Caco-2 (cell line): ENCODE results near the gene RNF14. TPM values are rescaled to one million over a fixed set of nuclear protein-coding genes. Genes with fewer than 3 reads are reported as not detected.

Experiments
- BruUV-seq: library from RNA; stranded (reverse); fragments of 400-500 nt; replicated peaks from 2 replicates; lab custom pipeline; 2021; lab: Mats Ljungman, UMichigan
- CTCF ChIA-PET: fragments of 300-600 bp; sonication (Branson Sonifier 250); formaldehyde crosslinking; loops from one replicate; lab custom pipeline; 2022; ENCODE audit warnings: antibody characterized with exemption; lab: Charles Lee
- POLR2A ChIA-PET: fragments of 300-600 bp; sonication (Branson Sonifier 250); formaldehyde crosslinking; loops from one replicate; lab custom pipeline; 2022; ENCODE audit warnings: antibody characterized with exemption; lab: Charles Lee
- DNase-seq, 2 experiments: peaks; one replicate each; pipeline versions ENCODE4 v3.0.0 to v3.0.0-alpha.2; 2020 to 2022
- H3K27me3 ChIP-seq: replicated peaks from 2 replicates; pipeline ENCODE4 v1.6.0; 2011; ENCODE audit warnings: low read length; ENCODE audit not compliant: control insufficient read depth, insufficient read depth
- H3K36me3 ChIP-seq: 2 replicates; pipeline ENCODE4 v1.5.1; 2011; ENCODE audit warnings: low read length; ENCODE audit not compliant: control insufficient read depth, insufficient read depth
- H3K4me1 ChIP-seq: fragments of 250-450 bp; sonication (Bioruptor Pico); 2 replicates; pipeline ENCODE4 v1.5.1; 2020; ENCODE audit warnings: mild to moderate bottlenecking
- H3K4me3 ChIP-seq: 2 replicates; pipeline ENCODE4 v1.5.1; 2011; ENCODE audit warnings: low read depth, mild to moderate bottlenecking, control low read depth, low read length
- H3K9me3 ChIP-seq: fragments of 250-450 bp; sonication (Bioruptor Pico); 2 replicates; pipeline ENCODE4 v1.5.1; 2020; ENCODE audit warnings: mild to moderate bottlenecking, moderate library complexity
- H3K27ac Mint-ChIP-seq: one replicate; pipeline ENCODE4 v1.8.0; 2022; ENCODE audit warnings: mixed read lengths; ENCODE audit not compliant: unreplicated experiment
- H3K27me3 Mint-ChIP-seq: one replicate; pipeline ENCODE4 v1.8.0; 2022; ENCODE audit warnings: mixed read lengths; ENCODE audit not compliant: insufficient read depth, unreplicated experiment
- H3K36me3 Mint-ChIP-seq: one replicate; pipeline ENCODE4 v1.8.0; 2022; ENCODE audit warnings: mild to moderate bottlenecking, mixed read lengths; ENCODE audit not compliant: insufficient read depth, unreplicated experiment
- H3K4me1 Mint-ChIP-seq: one replicate; pipeline ENCODE4 v1.8.0; 2022; ENCODE audit warnings: low read depth, mixed read lengths; ENCODE audit not compliant: unreplicated experiment
- H3K4me3 Mint-ChIP-seq: one replicate; pipeline ENCODE4 v1.8.0; 2022; ENCODE audit warnings: mild to moderate bottlenecking, moderate library complexity, mixed read lengths; ENCODE audit not compliant: unreplicated experiment
- H3K9me3 Mint-ChIP-seq: one replicate; pipeline ENCODE4 v1.8.0; 2022; ENCODE audit warnings: mixed read lengths; ENCODE audit not compliant: unreplicated experiment
- CTCF ChIP-seq, 2 experiments: fragments of 200-600 bp in 1 of 2; IDR thresholded peaks; 1 replicate in 1 of 2; 2 replicates in 1 of 2; pipeline versions ENCODE4 v1.5.1 to v1.8.0; 2011 to 2022; ENCODE audit warnings: antibody characterized with exemption in 1 of 2, control low read depth in 1 of 2, inconsistent platforms in 1 of 2, low read depth in 1 of 2, low read length in 1 of 2, mild to moderate bottlenecking in 1 of 2, moderate library complexity in 1 of 2; ENCODE audit not compliant: insufficient read depth in 1 of 2, severe bottlenecking in 1 of 2, unreplicated experiment in 1 of 2
- intact Hi-C: fragments of 100-400 bp; cut with micrococcal nuclease; formaldehyde crosslinking; loops from one replicate; pipeline ENCODE4 v1.10.0; 2022; ENCODE audit not compliant: unreplicated experiment
- total RNA-seq: library from RNA; stranded (reverse); gene quantifications from 2 replicates; pipeline ENCODE4 v1.2.3, GENCODE V29; 2022

Gene RNF14
- total RNA-seq, 1 experiment from 2014 or later, result 38.7 TPM

- BruUV-seq, result no TSS peak
- intact Hi-C loops, result loop anchor here (10.0 kb wide), 1 partner anchor 549 kb away; no protein-coding TSS in a partner anchor
- H3K4me1 Mint-ChIP-seq, result no peaks in the 10 kb centered on the region
- Histone ChIP-seq H3K9me3 (no peaks in the 10 kb centered on the region), H3K4me1 (no peaks in the 10 kb centered on the region), H3K36me3 (0 out of 2 replicates have a peak, but pooled peaks cover 1% of the 10 kb centered on the region), H3K27me3 (no peaks in the 10 kb centered on the region), H3K4me3 (no peak overlapping the region)
- H3K27ac Mint-ChIP-seq, result no peak overlapping the region
- CTCF ChIA-PET, result interaction anchor here (0.6 to 0.7 kb wide), 2 partner anchors 35 to 170 kb away, joined by 4 to 6 read pairs; no protein-coding TSS in a partner anchor
- POLR2A ChIA-PET, result no interaction called here
- TF ChIP-seq CTCF (IDR thresholded peaks at IDR 0.05; ENCODE audit: insufficient read depth in 1 of 2, low read depth in 1 of 2, low read length in 1 of 2, severe bottlenecking in 1 of 2, unreplicated experiment in 1 of 2), result no peak
- no peaks in the 10 kb centered on the region for H3K27me3 Mint-ChIP-seq
- H3K9me3 Mint-ChIP-seq, result no peaks in the 10 kb centered on the region
- peaks cover 39% of the 10 kb centered on the region for H3K36me3 Mint-ChIP-seq
- no peak overlapping the region for H3K4me3 Mint-ChIP-seq
- DNase-seq, result no peak
These were observed 26.8 kb downstream of the RNF14 start for GRCh38 chr5:141995656-141996055.

GRCh38 chr5:141997358-141997960 lies 28.6 kb downstream of the RNF14 start:
- CTCF ChIA-PET, result no interaction called here
- TF ChIP-seq CTCF (IDR thresholded peaks at IDR 0.05; ENCODE audit: insufficient read depth in 1 of 2, low read depth in 1 of 2, low read length in 1 of 2, severe bottlenecking in 1 of 2, unreplicated experiment in 1 of 2), result no peak
- 0 out of 2 replicates have a peak, but pooled peaks cover 1% of the 10 kb centered on the region for H3K36me3 ChIP-seq
- no peaks in the 10 kb centered on the region for H3K27me3 Mint-ChIP-seq
- H3K9me3 ChIP-seq, result no peaks in the 10 kb centered on the region
- H3K4me1 ChIP-seq, result no peaks in the 10 kb centered on the region
- H3K27ac Mint-ChIP-seq, result no peak overlapping the region
- intact Hi-C loops, result loop anchor here (10.0 kb wide), 1 partner anchor 547 kb away; no protein-coding TSS in a partner anchor
- H3K36me3 Mint-ChIP-seq, result peaks cover 39% of the 10 kb centered on the region
- no peaks in the 10 kb centered on the region for H3K4me1 Mint-ChIP-seq
- no peak overlapping the region for H3K4me3 ChIP-seq
- no peak overlapping the region for H3K4me3 Mint-ChIP-seq
- no TSS peak for BruUV-seq
- no peak for DNase-seq
- no peaks in the 10 kb centered on the region for H3K9me3 Mint-ChIP-seq
- no peaks in the 10 kb centered on the region for H3K27me3 ChIP-seq
- POLR2A ChIA-PET, result no interaction called here

- no peaks in the 10 kb centered on the region for H3K27me3 ChIP-seq
- DNase-seq, result no peak
- no peaks in the 10 kb centered on the region for H3K9me3 ChIP-seq
- BruUV-seq, result no TSS peak
- Mint-ChIP-seq H3K27ac (no peak overlapping the region), H3K36me3 (peaks cover 32% of the 10 kb centered on the region), H3K27me3 (no peaks in the 10 kb centered on the region), H3K4me3 (no peak overlapping the region), H3K9me3 (no peaks in the 10 kb centered on the region), H3K4me1 (no peaks in the 10 kb centered on the region)
- POLR2A ChIA-PET, result no interaction called here
- no peak for TF ChIP-seq CTCF (IDR thresholded peaks at IDR 0.05; ENCODE audit: insufficient read depth in 1 of 2, low read depth in 1 of 2, low read length in 1 of 2, severe bottlenecking in 1 of 2, unreplicated experiment in 1 of 2)
- H3K36me3 ChIP-seq, result no peaks in the 10 kb centered on the region
- intact Hi-C loops, result no loop called here
- CTCF ChIA-PET, result interaction anchor here (1.3 kb wide), 1 partner anchor 145 kb away, joined by 3 read pairs; no protein-coding TSS in a partner anchor
- no peak overlapping the region for H3K4me3 ChIP-seq
- no peaks in the 10 kb centered on the region for H3K4me1 ChIP-seq
These were observed 31.3 kb downstream of the RNF14 start for GRCh38 chr5:142000173-142000572.
